Measurements from ENCODE around the gene NAALADL2. TPM values are rescaled to one million over a fixed set of nuclear protein-coding genes. Genes with fewer than 3 reads are reported as not detected.

The NAALADL2 gene
- total RNA-seq, 2 experiments from 2014 or later = not detected

DNA sequence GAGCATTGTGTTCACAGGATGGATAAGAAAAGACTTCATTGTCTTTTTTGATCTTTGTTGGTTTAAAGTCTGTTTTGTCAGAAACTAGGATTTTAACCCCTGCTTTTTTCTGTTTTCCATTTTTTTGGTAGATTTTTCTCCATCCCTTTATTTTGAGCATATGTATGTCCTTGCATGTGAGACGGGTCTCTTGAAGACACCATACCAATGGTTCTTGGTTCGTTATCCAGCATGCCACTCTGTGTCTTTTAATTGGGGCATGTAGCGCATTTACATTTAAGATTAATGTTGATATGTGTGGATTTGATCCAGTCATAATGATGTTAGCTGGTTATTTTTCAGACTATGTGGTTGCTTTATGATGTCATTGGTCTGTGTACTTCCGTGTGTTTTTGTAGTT is 687.0 kb downstream of the NAALADL2 start:
- no peak overlapping the region for H3K27ac Mint-ChIP-seq
- no peak for DNase-seq
- CTCF ChIA-PET = no interaction called here
- H3K36me3 Mint-ChIP-seq = no peaks in the 10 kb centered on the region
- peaks cover 5% of the 10 kb centered on the region for H3K9me3 Mint-ChIP-seq (ENCODE audit: low read depth)
- H3K4me1 Mint-ChIP-seq = no peaks in the 10 kb centered on the region
- no peak overlapping the region for H3K4me3 Mint-ChIP-seq
- ATAC-seq = no peak
- H3K27me3 Mint-ChIP-seq = no peaks in the 10 kb centered on the region

DNA sequence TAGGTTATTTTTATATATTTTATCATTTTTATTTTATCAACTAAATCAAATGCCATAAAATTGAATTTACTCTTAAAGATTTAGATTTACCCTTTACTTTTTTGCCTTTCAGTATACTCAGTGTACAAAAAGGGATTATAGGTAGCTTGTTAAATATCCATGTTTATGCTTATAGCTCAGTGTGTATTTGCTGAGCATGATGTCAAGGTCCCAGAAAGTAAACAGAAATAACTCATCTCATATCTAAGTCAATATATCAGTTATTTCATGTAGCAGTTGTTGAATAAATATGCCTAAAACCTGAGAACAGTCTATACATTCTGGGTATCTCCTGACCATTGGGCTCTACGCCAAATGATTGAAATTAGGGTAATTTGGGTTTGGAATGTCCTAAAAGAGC is 693.8 kb downstream of the NAALADL2 start:
- no peaks in the 10 kb centered on the region for H3K36me3 Mint-ChIP-seq
- no peak for DNase-seq
- CTCF ChIA-PET = no interaction called here
- H3K4me3 Mint-ChIP-seq = no peak overlapping the region
- ATAC-seq = no peak
- H3K4me1 Mint-ChIP-seq = no peaks in the 10 kb centered on the region
- no peaks in the 10 kb centered on the region for H3K9me3 Mint-ChIP-seq (ENCODE audit: low read depth)
- no peaks in the 10 kb centered on the region for H3K27me3 Mint-ChIP-seq
- no peak overlapping the region for H3K27ac Mint-ChIP-seq

DNA sequence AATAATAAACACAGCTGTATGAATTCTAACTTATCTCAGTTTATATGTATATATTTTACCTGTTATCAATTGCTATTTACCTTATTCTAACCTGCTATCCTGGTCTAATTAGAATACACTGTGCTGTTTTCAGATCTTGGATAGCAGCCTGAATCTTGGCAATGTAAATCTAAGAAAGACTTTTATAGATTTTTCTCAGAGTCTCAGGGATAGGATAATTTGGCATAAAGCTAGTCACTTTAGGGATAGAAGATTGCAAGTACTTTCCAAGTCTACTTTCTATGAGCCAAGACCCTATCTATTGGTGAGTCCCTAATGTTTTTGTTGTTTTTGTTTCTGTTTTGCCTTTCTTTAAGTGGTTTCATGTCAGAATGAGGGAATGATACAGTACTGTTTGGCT is 695.7 kb downstream of the NAALADL2 start:
- ATAC-seq = no peak
- CTCF ChIA-PET = no interaction called here
- Mint-ChIP-seq H3K36me3 (no peaks in the 10 kb centered on the region), H3K4me1 (no peaks in the 10 kb centered on the region), H3K27me3 (no peaks in the 10 kb centered on the region), H3K4me3 (no peak overlapping the region), H3K9me3 (ENCODE audit: low read depth) (no peaks in the 10 kb centered on the region), H3K27ac (no peak overlapping the region)
- DNase-seq = no peak

DNA sequence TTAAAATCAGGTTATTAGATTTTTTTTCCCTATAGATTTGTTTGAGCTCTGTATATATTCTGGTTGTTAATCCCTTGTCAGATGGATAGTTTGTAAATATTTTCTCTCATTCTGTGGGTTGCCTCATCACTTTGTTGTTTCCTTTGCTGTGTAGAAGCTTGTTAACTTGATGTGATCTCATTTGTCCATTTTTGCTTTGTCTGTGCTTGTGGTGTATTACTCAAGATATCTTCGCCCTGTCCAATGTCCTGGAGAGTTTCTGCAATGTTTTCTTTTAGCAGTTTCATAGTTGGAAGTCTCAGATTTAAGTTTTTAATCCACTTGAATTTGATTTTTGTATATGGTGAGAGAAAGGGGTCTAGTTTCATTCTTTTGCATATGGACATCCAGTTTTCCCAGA is 699.1 kb downstream of the NAALADL2 start:
- peaks cover 5% of the 10 kb centered on the region for H3K9me3 Mint-ChIP-seq (ENCODE audit: low read depth)
- H3K27me3 Mint-ChIP-seq = no peaks in the 10 kb centered on the region
- no peak overlapping the region for H3K4me3 Mint-ChIP-seq
- CTCF ChIA-PET = interaction anchor here (0.7 kb wide), 1 partner anchor 20 kb away, joined by 3 read pairs; no protein-coding TSS in a partner anchor
- no peak for DNase-seq
- ATAC-seq = no peak
- no peak overlapping the region for H3K27ac Mint-ChIP-seq
- H3K4me1 Mint-ChIP-seq = no peaks in the 10 kb centered on the region
- H3K36me3 Mint-ChIP-seq = no peaks in the 10 kb centered on the region

DNA sequence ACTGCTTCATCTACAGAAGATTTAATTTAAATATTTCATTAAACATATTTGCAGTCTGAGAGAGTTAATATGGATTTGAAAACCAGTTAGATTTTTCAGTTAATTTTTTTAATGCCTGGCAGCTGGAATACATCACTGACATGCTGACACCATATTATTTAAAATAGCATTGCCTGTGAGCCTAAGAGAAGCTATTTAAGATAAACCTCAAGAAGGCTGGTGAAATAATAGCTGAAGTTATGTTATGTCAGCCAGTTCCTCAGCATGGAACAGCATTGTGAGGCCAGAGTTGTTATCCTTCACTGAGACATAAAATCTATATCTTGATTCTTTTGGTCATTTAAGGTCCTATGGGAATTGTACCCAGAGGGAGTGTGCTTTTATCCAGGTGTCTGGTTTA is 705.2 kb downstream of the NAALADL2 start:
- no peaks in the 10 kb centered on the region for H3K27me3 Mint-ChIP-seq
- CTCF ChIA-PET = no interaction called here
- H3K4me3 Mint-ChIP-seq = no peak overlapping the region
- H3K36me3 Mint-ChIP-seq = no peaks in the 10 kb centered on the region
- H3K27ac Mint-ChIP-seq = no peak overlapping the region
- H3K9me3 Mint-ChIP-seq (ENCODE audit: low read depth) = peaks cover 8% of the 10 kb centered on the region
- no peak for ATAC-seq
- H3K4me1 Mint-ChIP-seq = no peaks in the 10 kb centered on the region
- no peak for DNase-seq

DNA sequence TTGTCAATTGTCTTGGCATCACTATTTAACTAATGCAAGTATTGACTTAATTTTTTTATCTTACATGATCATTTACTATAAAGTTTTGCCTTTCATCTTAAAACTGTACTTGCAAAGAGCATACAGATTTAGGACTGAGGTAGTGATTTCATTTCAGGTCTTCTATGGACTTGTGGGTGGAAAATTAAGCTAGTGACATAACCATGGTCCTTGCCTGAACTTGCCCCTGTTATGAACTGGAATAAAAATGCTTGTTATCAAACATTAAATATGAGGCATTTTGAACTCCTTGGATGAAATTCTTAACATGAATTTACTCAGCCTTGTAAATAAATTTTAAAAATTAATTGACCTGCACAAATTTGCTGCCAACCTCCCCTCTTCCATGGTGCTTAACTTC is 712.0 kb downstream of the NAALADL2 start:
- Mint-ChIP-seq H3K4me3 (no peak overlapping the region), H3K27ac (no peak overlapping the region), H3K36me3 (no peaks in the 10 kb centered on the region), H3K4me1 (no peaks in the 10 kb centered on the region), H3K9me3 (ENCODE audit: low read depth) (peaks cover 3% of the 10 kb centered on the region), H3K27me3 (no peaks in the 10 kb centered on the region)
- CTCF ChIA-PET = no interaction called here
- ATAC-seq = no peak
- DNase-seq = no peak

DNA sequence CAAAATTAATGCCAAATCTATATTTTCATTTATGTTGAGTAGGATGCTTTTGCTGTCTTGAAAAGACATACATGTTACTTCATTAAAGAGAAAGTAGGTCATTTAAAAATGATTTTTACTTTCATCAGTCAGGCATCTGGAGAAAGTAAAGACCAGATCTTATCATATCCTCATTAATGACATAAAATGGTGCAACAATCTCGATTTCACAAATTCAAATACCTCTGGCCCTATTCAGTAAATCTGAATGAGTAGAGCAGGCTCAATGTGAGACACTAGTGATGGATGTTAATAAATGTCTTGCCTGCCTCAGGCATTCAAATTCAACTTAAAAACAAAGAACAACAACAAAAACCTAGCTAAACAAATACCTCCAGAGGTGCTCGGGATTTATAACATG is 714.1 kb downstream of the NAALADL2 start:
- CTCF ChIA-PET = no interaction called here
- no peak for DNase-seq
- Mint-ChIP-seq H3K4me1 (no peaks in the 10 kb centered on the region), H3K27me3 (no peaks in the 10 kb centered on the region), H3K27ac (no peak overlapping the region), H3K4me3 (no peak overlapping the region), H3K9me3 (ENCODE audit: low read depth) (peaks cover 3% of the 10 kb centered on the region), H3K36me3 (no peaks in the 10 kb centered on the region)
- no peak for ATAC-seq

DNA sequence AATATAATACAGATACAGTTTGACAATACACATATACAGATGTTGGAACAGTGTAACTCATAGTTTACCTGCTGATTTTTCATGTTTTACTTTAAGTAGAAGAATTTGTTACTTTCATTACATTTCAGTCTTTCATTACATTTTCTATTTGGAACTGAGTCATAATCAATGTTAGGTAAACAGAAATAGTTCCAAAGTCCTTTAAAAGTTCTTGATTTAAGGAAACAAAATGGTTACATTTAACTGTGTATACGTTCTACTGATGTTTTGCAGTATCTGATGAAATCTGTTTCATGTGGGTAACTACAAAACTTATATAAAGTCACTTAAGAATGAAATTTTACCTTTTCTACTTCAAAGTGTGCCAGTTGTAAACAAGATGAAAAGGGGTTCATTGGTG is 721.2 kb downstream of the NAALADL2 start:
- Mint-ChIP-seq H3K9me3 (ENCODE audit: low read depth) (no peaks in the 10 kb centered on the region), H3K4me3 (no peak overlapping the region), H3K27ac (no peak overlapping the region), H3K4me1 (no peaks in the 10 kb centered on the region), H3K27me3 (no peaks in the 10 kb centered on the region), H3K36me3 (no peaks in the 10 kb centered on the region)
- ATAC-seq (no peak), DNase-seq (no peak)
- CTCF ChIA-PET = no interaction called here

DNA sequence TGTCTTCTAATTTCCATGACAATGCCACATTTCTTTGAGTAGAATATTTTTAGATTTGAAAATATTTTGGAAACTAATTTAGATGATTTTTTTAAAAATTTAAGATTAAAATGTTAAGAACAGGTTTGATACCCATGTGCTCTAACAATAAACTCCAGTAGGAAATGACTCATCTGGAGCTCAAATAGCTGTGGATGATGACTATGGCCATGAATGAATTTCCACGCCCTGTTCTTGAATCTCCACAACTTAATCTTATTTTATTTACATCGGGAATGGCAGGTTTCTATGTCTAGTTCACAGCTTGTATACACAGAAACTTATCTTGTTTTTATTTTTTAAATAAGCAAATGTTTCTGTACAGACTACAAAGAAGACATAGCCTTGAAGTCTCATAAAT is 726.8 kb downstream of the NAALADL2 start:
- Mint-ChIP-seq H3K9me3 (ENCODE audit: low read depth) (no peaks in the 10 kb centered on the region), H3K27me3 (no peaks in the 10 kb centered on the region), H3K4me3 (no peak overlapping the region), H3K27ac (no peak overlapping the region), H3K36me3 (no peaks in the 10 kb centered on the region), H3K4me1 (no peaks in the 10 kb centered on the region)
- ATAC-seq (no peak), DNase-seq (no peak)
- CTCF ChIA-PET = no interaction called here

DNA sequence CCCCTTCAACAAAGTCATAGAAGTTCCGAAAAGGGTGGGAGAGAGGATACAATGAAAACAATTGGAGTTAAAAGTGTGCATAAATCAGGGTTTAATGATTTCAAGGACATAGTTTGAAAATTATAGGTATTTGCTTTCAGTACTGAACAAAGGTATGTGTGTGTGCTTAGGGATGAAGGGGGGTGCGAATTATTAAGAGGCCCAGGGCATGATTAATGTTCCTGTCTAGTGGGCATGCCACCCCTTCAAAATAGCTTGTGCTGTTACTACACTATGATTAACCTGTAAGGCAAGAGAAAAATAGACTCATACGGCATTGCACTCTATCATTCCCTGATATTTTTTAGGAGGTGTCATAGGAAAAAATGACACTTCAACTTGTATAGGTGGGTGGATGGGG is 731.6 kb downstream of the NAALADL2 start:
- DNase-seq = no peak
- ATAC-seq = no peak
- CTCF ChIA-PET = no interaction called here
- H3K4me3 Mint-ChIP-seq = no peak overlapping the region
- no peaks in the 10 kb centered on the region for H3K36me3 Mint-ChIP-seq
- H3K27me3 Mint-ChIP-seq = no peaks in the 10 kb centered on the region
- H3K4me1 Mint-ChIP-seq = no peaks in the 10 kb centered on the region
- H3K27ac Mint-ChIP-seq = no peak overlapping the region
- peaks cover 2% of the 10 kb centered on the region for H3K9me3 Mint-ChIP-seq (ENCODE audit: low read depth)

DNA sequence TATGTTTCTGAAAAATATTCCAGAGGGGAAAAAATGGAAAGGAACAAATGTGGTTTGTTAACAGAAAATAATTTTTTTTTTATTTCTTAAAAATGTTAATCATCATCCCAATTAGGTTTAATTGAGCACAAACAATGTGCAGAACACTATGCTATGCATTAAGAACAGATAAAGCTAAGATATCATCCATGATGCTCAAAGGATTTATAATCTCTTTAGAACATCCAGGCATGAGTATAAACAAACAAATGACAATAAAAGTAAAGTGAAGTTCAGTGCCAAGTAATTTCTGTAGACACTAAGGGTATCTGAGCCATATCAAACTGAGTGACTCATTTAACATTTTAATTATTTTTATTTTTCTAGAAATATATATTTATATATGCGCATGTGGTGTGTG is 732.2 kb downstream of the NAALADL2 start:
- peaks cover 2% of the 10 kb centered on the region for H3K9me3 Mint-ChIP-seq (ENCODE audit: low read depth)
- CTCF ChIA-PET = no interaction called here

DNA sequence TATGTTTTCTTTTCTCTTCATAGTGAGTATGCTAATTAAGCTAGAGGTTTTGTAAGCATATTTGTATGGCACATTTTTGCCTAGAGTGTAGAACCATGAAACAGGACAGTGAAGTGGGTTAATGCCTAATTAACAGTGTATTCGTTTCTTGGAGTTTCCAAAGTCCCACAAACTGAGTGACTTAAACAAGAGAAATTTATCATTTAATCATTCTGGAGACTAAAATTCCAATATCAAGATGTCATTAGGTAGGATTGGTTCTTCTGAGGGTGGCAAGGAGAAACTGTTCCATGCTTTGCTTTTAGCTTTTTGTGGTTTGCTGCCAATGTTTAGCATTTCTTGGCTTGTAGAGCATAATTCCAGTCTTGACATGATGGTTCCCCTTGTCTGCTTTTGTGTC is 734.2 kb downstream of the NAALADL2 start:
- no peak for ATAC-seq
- DNase-seq = no peak
- Mint-ChIP-seq H3K9me3 (ENCODE audit: low read depth) (peaks cover 2% of the 10 kb centered on the region), H3K27me3 (no peaks in the 10 kb centered on the region), H3K4me3 (no peak overlapping the region), H3K36me3 (no peaks in the 10 kb centered on the region), H3K27ac (no peak overlapping the region), H3K4me1 (no peaks in the 10 kb centered on the region)
- CTCF ChIA-PET = no interaction called here

More for the DNA sequence above, 732.2 kb downstream of the NAALADL2 start:
- DNase-seq (no peak), ATAC-seq (no peak)
- Mint-ChIP-seq H3K4me3 (no peak overlapping the region), H3K27ac (no peak overlapping the region), H3K27me3 (no peaks in the 10 kb centered on the region), H3K4me1 (no peaks in the 10 kb centered on the region), H3K36me3 (no peaks in the 10 kb centered on the region)

DNA sequence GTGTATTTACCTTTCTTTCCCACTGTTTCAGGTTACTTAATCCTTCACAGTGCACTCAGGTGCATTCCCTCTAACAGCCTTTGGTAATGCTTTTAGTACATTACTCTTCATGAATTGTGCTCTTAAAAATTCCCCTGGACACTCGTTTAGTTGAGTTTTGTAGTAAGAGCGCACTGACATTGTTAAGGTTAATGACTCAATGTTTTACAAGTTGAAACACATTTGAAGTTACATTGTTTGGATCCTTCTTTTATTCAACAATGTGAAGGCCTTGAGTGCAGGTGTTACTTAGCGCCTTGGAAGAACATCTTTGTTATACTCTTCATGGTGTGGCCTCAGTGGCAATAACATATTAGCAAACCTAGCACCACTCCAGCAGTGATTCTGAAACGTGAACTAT is 739.6 kb downstream of the NAALADL2 start:
- Mint-ChIP-seq H3K4me3 (no peak overlapping the region), H3K9me3 (ENCODE audit: low read depth) (peaks cover 2% of the 10 kb centered on the region), H3K36me3 (no peaks in the 10 kb centered on the region), H3K27me3 (no peaks in the 10 kb centered on the region), H3K27ac (no peak overlapping the region), H3K4me1 (no peaks in the 10 kb centered on the region)
- CTCF ChIA-PET = no interaction called here
- ATAC-seq (no peak), DNase-seq (no peak)

DNA sequence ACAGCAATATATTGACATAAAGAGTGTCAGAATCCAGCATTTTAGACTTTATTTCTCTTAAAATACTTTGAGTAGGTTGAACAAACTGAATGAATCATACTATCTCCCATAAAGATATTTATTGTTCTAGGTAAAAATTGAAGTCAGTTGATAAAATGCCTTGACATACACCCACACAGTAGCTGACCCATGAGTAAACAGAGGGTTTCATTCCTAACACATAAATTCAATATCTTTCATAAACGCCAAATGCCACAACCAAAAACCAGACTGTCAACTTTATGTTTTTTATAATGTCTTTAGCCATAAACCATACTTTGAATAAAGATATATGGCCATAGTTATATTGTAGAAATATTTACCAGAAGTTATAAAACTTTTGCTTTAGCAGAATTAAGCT is 742.4 kb downstream of the NAALADL2 start:
- Mint-ChIP-seq H3K4me3 (no peak overlapping the region), H3K4me1 (no peaks in the 10 kb centered on the region), H3K27ac (no peak overlapping the region), H3K36me3 (no peaks in the 10 kb centered on the region), H3K27me3 (no peaks in the 10 kb centered on the region), H3K9me3 (ENCODE audit: low read depth) (peaks cover under 1% of the 10 kb centered on the region)
- DNase-seq = no peak
- no peak for ATAC-seq
- CTCF ChIA-PET = no interaction called here

DNA sequence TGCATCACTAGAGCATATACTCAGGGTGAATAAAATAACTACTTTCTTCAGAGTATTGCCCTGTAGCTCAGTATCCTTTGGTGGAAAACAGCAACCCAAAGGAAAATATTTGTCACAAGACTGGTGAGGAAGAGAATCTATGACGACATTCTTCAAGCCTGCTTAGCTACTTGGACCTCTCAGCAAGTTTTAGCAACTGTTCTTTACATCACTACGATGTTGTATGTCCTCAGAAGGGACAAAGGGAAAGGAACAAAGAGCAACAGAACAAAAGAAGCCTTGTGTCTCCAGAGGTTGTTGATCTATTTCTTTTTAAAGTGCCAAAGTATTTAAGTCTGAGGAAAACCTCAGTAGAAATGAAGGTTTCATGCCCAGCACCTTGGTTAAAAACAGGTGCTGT is 746.7 kb downstream of the NAALADL2 start:
- peaks cover 8% of the 10 kb centered on the region for H3K9me3 Mint-ChIP-seq (ENCODE audit: low read depth)
- DNase-seq = no peak
- H3K27ac Mint-ChIP-seq = no peak overlapping the region
- H3K36me3 Mint-ChIP-seq = no peaks in the 10 kb centered on the region
- no peaks in the 10 kb centered on the region for H3K4me1 Mint-ChIP-seq
- H3K27me3 Mint-ChIP-seq = no peaks in the 10 kb centered on the region
- no peak for ATAC-seq
- H3K4me3 Mint-ChIP-seq = no peak overlapping the region
- CTCF ChIA-PET = no interaction called here
